Measurements from ENCODE around the gene DHX32.

DNA sequence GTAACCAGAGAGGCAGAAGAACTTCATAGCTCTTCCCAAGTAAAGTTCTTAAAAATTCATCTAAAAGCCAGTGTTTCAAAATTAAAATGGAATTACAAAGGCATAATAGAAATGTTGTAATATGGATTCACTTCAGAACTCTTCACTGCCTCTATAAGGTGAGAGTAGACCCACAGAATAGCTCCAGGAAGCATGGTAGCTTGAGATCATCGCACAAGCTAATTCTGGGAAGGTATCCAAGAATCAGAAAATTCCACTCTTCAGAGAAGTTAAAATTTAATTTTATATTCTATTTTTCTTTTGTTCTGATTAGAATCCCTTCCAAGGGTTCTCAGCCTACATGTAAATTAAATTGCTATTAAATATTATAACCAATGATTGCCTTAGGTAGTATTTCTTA, 1.5 kb upstream of the DHX32 start:
- TF ChIP-seq EZH2phosphoT487 (IDR thresholded peaks at IDR 0.05; ENCODE audit: low read depth, severe bottlenecking, unreplicated experiment) (no peak), CTCF (IDR thresholded peaks at IDR 0.05; ENCODE audit: poor library complexity) (no peak)

All from hepatocyte (in vitro differentiated cells).